ENCODE results near the gene JAK3.

Gene JAK3

GRCh38 chr19:17859533-17860330, 11.9 kb upstream of the JAK3 start, which contains the start of gene RPL18A:
Gene RPL18A (plus strand): TSS chr19:17859910. CDS start chr19:17859957, 47 bp downstream.
- H3K27me3 ChIP-seq (ENCODE audit: insufficient read depth, low read length), result no peaks in the 10 kb centered on the region
- no peaks in the 10 kb centered on the region for H3K9me3 ChIP-seq (ENCODE audit: low read length)
- peaks cover 25% of the 10 kb centered on the region for H3K4me1 ChIP-seq (ENCODE audit: insufficient read depth, low read length, severe bottlenecking)
- no peaks in the 10 kb centered on the region for H4K20me1 ChIP-seq (ENCODE audit: insufficient read depth, low read length)
- H3K9me2 ChIP-seq (ENCODE audit: low read depth, low read length), result no peaks in the 10 kb centered on the region
- H3K4me2 ChIP-seq (ENCODE audit: low read length), result peak within 1 kb of the TSS; percentile 87
- H3K27ac ChIP-seq (ENCODE audit: low read depth, low read length, poor library complexity, severe bottlenecking), result peak within 1 kb of the TSS; percentile 29
- peaks cover 19% of the 10 kb centered on the region for H3K79me2 ChIP-seq (ENCODE audit: insufficient read depth, low read length)
- peak within 1 kb of the TSS; percentile 51 for H2AFZ ChIP-seq (ENCODE audit: low read length)
- H3F3A ChIP-seq (ENCODE audit: insufficient read depth, low read length), result 0 out of 2 replicates have a peak, but pooled peaks cover 6% of the 10 kb centered on the region
- peak within 1 kb of the TSS; percentile 90 for H3K9ac ChIP-seq (ENCODE audit: low read length)
- peak; percentile 88 for TF ChIP-seq CTCF (IDR thresholded peaks at IDR 0.05; ENCODE audit: low read length)
- TF ChIP-seq EZH2 (IDR thresholded peaks at IDR 0.05; ENCODE audit: borderline replicate concordance, low read length), result no peak
- peak within 1 kb of the TSS; percentile 76 for H3K4me3 ChIP-seq (ENCODE audit: low read depth, low read length, poor library complexity, severe bottlenecking)
- H3K36me3 ChIP-seq (ENCODE audit: insufficient read depth, low read length), result peaks cover 48% of the 10 kb centered on the region

- H3K4me1 ChIP-seq (ENCODE audit: insufficient read depth, low read length, severe bottlenecking), result peaks cover 9% of the 10 kb centered on the region
- H3K4me3 ChIP-seq (ENCODE audit: low read depth, low read length, poor library complexity, severe bottlenecking), result no peak overlapping the region
- H3K27ac ChIP-seq (ENCODE audit: low read depth, low read length, poor library complexity, severe bottlenecking), result no peak overlapping the region
- H3F3A ChIP-seq (ENCODE audit: insufficient read depth, low read length), result no peaks in the 10 kb centered on the region
- no peak overlapping the region for H3K4me2 ChIP-seq (ENCODE audit: low read length)
- no peaks in the 10 kb centered on the region for H4K20me1 ChIP-seq (ENCODE audit: insufficient read depth, low read length)
- H3K9me3 ChIP-seq (ENCODE audit: low read length), result no peaks in the 10 kb centered on the region
- TF ChIP-seq EZH2 (IDR thresholded peaks at IDR 0.05; ENCODE audit: borderline replicate concordance, low read length), result no peak
- peak; percentile 91 for TF ChIP-seq CTCF (IDR thresholded peaks at IDR 0.05; ENCODE audit: low read length)
- H3K9me2 ChIP-seq (ENCODE audit: low read depth, low read length), result no peaks in the 10 kb centered on the region
- no peaks in the 10 kb centered on the region for H3K27me3 ChIP-seq (ENCODE audit: insufficient read depth, low read length)
- peaks cover 6% of the 10 kb centered on the region for H3K79me2 ChIP-seq (ENCODE audit: insufficient read depth, low read length)
- no peak overlapping the region for H2AFZ ChIP-seq (ENCODE audit: low read length)
- no peak overlapping the region for H3K9ac ChIP-seq (ENCODE audit: low read length)
- peaks cover 6% of the 10 kb centered on the region for H3K36me3 ChIP-seq (ENCODE audit: insufficient read depth, low read length)
Observed at GRCh38 chr19:17855280-17856152, 7.7 kb upstream of the JAK3 start.

- no peaks in the 10 kb centered on the region for H3K79me2 ChIP-seq (ENCODE audit: insufficient read depth, low read length)
- no peaks in the 10 kb centered on the region for H3K9me2 ChIP-seq (ENCODE audit: low read depth, low read length)
- no peaks in the 10 kb centered on the region for H3F3A ChIP-seq (ENCODE audit: insufficient read depth, low read length)
- no peak overlapping the region for H3K4me3 ChIP-seq (ENCODE audit: low read depth, low read length, poor library complexity, severe bottlenecking)
- no peak overlapping the region for H2AFZ ChIP-seq (ENCODE audit: low read length)
- TF ChIP-seq CTCF (IDR thresholded peaks at IDR 0.05; ENCODE audit: low read length) (no peak), EZH2 (IDR thresholded peaks at IDR 0.05; ENCODE audit: borderline replicate concordance, low read length) (no peak)
- no peaks in the 10 kb centered on the region for H4K20me1 ChIP-seq (ENCODE audit: insufficient read depth, low read length)
- no peak overlapping the region for H3K4me2 ChIP-seq (ENCODE audit: low read length)
- no peaks in the 10 kb centered on the region for H3K9me3 ChIP-seq (ENCODE audit: low read length)
- no peak overlapping the region for H3K27ac ChIP-seq (ENCODE audit: low read depth, low read length, poor library complexity, severe bottlenecking)
- no peaks in the 10 kb centered on the region for H3K36me3 ChIP-seq (ENCODE audit: insufficient read depth, low read length)
- H3K4me1 ChIP-seq (ENCODE audit: insufficient read depth, low read length, severe bottlenecking), result peaks cover 11% of the 10 kb centered on the region
- no peaks in the 10 kb centered on the region for H3K27me3 ChIP-seq (ENCODE audit: insufficient read depth, low read length)
- no peak overlapping the region for H3K9ac ChIP-seq (ENCODE audit: low read length)
Observed at GRCh38 chr19:17854061-17854460, 6.3 kb upstream of the JAK3 start.
